GM12878 (cell line): ENCODE measurements around the gene ABCC1. TPM values are rescaled to one million over a fixed set of nuclear protein-coding genes. Genes with fewer than 3 reads are reported as not detected.

Experiments
- ATAC-seq: fragments of 200-7000 bp; cut with Tn5 transposase; 3 replicates; pipeline ENCODE4 v1.9.1; 2020; ENCODE audit warnings: mild to moderate bottlenecking, moderate library complexity
- BruUV-seq: library from RNA; stranded (reverse); fragments of 400-500 nt; replicated peaks from 2 replicates; lab custom pipeline; 2021; lab: Mats Ljungman, UMichigan
- CTCF ChIA-PET: fragments of 300-600 bp; sonication (Branson Sonifier 250); formaldehyde crosslinking; extraction: SDS; loops from one replicate; lab custom pipeline; 2021; ENCODE audit warnings: inconsistent platforms; lab: Yijun Ruan, JAX
- POLR2A ChIA-PET: fragments of 350-600 bp; formaldehyde crosslinking; extraction: SDS; loops from one replicate; lab custom pipeline; 2021; ENCODE audit warnings: inconsistent platforms; lab: Charles Lee
- RAD21 ChIA-PET: fragments of 300-600 bp; sonication (Branson Sonifier 250); formaldehyde crosslinking; loops from one replicate; lab custom pipeline; 2023; ENCODE audit warnings: antibody characterized with exemption; ENCODE audit not compliant: unreplicated experiment; lab: Charles Lee
- SMC1A ChIA-PET: fragments of 300-600 bp; sonication (Branson Sonifier 250); formaldehyde crosslinking; loops from one replicate; lab custom pipeline; 2023; ENCODE audit not compliant: unreplicated experiment, uncharacterized antibody; lab: Charles Lee
- DNase-seq: peaks from one replicate; pipeline ENCODE4 v3.0.0-alpha.2; 2011; ENCODE audit warnings: low read depth, low spot score
- FAIRE-seq: peaks from 3 replicates; lab custom pipeline; 2011; peaks lifted over from hg19 to GRCh38; lab: Jason Lieb, UNC
- H2AFZ ChIP-seq: 2 replicates; pipeline ENCODE4 v1.6.0; 2011; ENCODE audit warnings: low read depth, low read length, control low read depth; ENCODE audit not compliant: control insufficient read depth
- H3K27ac ChIP-seq: 2 replicates; pipeline ENCODE4 v1.5.1; 2011; ENCODE audit warnings: control low read depth; ENCODE audit not compliant: control insufficient read depth, insufficient read depth
- H3K27me3 ChIP-seq, 2 experiments: replicated peaks in 1 of 2; 2 replicates each; pipeline versions ENCODE4 v1.6.0 to v1.6.1; 2011; ENCODE audit warnings: low read length in 1 of 2; ENCODE audit not compliant: control insufficient read depth in 2 of 2, insufficient read depth in 2 of 2
- H3K36me3 ChIP-seq, 2 experiments: 2 replicates each; pipeline ENCODE4 v1.5.1; 2011; ENCODE audit warnings: low read length in 1 of 2; ENCODE audit not compliant: control insufficient read depth in 2 of 2, insufficient read depth in 2 of 2
- H3K4me1 ChIP-seq: 2 replicates; pipeline ENCODE4 v1.6.1; 2011; ENCODE audit warnings: mild to moderate bottlenecking, low read length, moderate library complexity, mixed read lengths; ENCODE audit not compliant: control insufficient read depth, insufficient read depth
- H3K4me2 ChIP-seq: 2 replicates; pipeline ENCODE4 v1.6.0; 2011; ENCODE audit warnings: control low read depth; ENCODE audit not compliant: control insufficient read depth, insufficient read depth
- H3K4me3 ChIP-seq: fragments of 200-600 bp; sonication (generic); 2 replicates; pipeline ENCODE4 v1.5.1; 2016
- H3K79me2 ChIP-seq: 2 replicates; pipeline ENCODE4 v1.6.0; 2011; ENCODE audit warnings: low read length; ENCODE audit not compliant: control insufficient read depth, insufficient read depth
- H3K9ac ChIP-seq: 2 replicates; pipeline ENCODE4 v1.8.0; 2011; ENCODE audit warnings: low read length, control low read depth, mixed read lengths; ENCODE audit not compliant: control insufficient read depth, insufficient read depth
- H3K9me3 ChIP-seq: replicated peaks from 3 replicates; pipeline ENCODE4 v1.5.1; 2011; ENCODE audit warnings: mild to moderate bottlenecking, low read length; ENCODE audit not compliant: control insufficient read depth, insufficient read depth
- H4K20me1 ChIP-seq: 2 replicates; pipeline ENCODE4 v1.6.0; 2011; ENCODE audit not compliant: control insufficient read depth, insufficient read depth
- BCL3 ChIP-seq: IDR thresholded peaks from 2 replicates; pipeline ENCODE4 v1.6.1; 2011; ENCODE audit warnings: borderline replicate concordance, low read depth, mild to moderate bottlenecking, moderate library complexity, low read length; ENCODE audit not compliant: insufficient read depth, poor library complexity, severe bottlenecking
- BMI1 ChIP-seq: fragments of 450-650 bp; IDR thresholded peaks from 2 replicates; pipeline ENCODE4 v1.6.1; 2016; ENCODE audit warnings: mild to moderate bottlenecking, moderate library complexity, borderline replicate concordance
- CREB1 ChIP-seq: IDR thresholded peaks from 2 replicates; pipeline ENCODE4 v1.6.1; 2012; ENCODE audit warnings: low read depth, mild to moderate bottlenecking, inconsistent platforms
- E2F4 ChIP-seq: IDR thresholded peaks from 2 replicates; pipeline ENCODE4 v1.6.1; 2012; ENCODE audit warnings: low read depth, low read length, improper control_type of control experiment
- EED ChIP-seq: sonication (generic); IDR thresholded peaks from 2 replicates; pipeline ENCODE4 v1.6.1; 2016; ENCODE audit warnings: antibody characterized with exemption, low read depth
- JUND ChIP-seq: IDR thresholded peaks from 2 replicates; pipeline ENCODE4 v1.6.1; 2012; ENCODE audit warnings: low read depth, mild to moderate bottlenecking, low read length, improper control_type of control experiment, moderate library complexity
- MYC ChIP-seq: IDR thresholded peaks from 2 replicates; pipeline ENCODE4 v1.6.1; 2011; ENCODE audit warnings: mild to moderate bottlenecking, low read length, moderate library complexity, inconsistent platforms; ENCODE audit not compliant: insufficient read depth, insufficient replicate concordance, insufficient read length, severe bottlenecking
- SUZ12 ChIP-seq: fragments of 200-600 bp; sonication (generic); IDR thresholded peaks from one replicate; pipeline ENCODE4 v1.6.1; 2018; ENCODE audit warnings: antibody characterized with exemption, mild to moderate bottlenecking; ENCODE audit not compliant: unreplicated experiment
- WGBS: methylation state at CpG from one replicate; pipeline ENCODE4 v1.1.6; 2016; ENCODE audit warnings: low lambda C conversion rate; ENCODE audit not compliant: insufficient replicate concordance, insufficient coverage; ENCODE audit errors: missing lambda C conversion rate; 5-methylcytosine and 5-hydroxymethylcytosine counted together
- in situ Hi-C: fragments of 300-500 bp; cut with MboI; formaldehyde crosslinking; loops from 9 replicates; pipeline ENCODE4 v1.14.3; 2018; ENCODE audit warnings: mixed read lengths
- intact Hi-C: fragments of 100-400 bp; cut with micrococcal nuclease; formaldehyde crosslinking; loops from one replicate; pipeline ENCODE4 v1.14.2; 2022; ENCODE audit not compliant: unreplicated experiment
- polyA plus RNA-seq, 11 experiments: library from polyadenylated mRNA; depleted of rRNA in 4 of 11; unstranded in 6 of 11; stranded (reverse) in 5 of 11; fragments of >200 nt; fragmentation: Nextera tagmentation in 4 of 11; fragmentation: Illumina TruSeq in 1 of 11; extraction: Ambion mirVana in 4 of 11; extraction: Trizol in 1 of 11; gene quantifications; 1 replicate in 1 of 11; 2 replicates in 10 of 11; pipeline versions ENCODE4 v1.2.1 to v1.2.3, GENCODE V29; 2011 to 2016; ENCODE audit warnings: inconsistent platforms in 2 of 11, missing spikeins in 2 of 11, low read depth in 1 of 11
- total RNA-seq, 4 experiments: library from RNA; depleted of rRNA in 3 of 4; stranded (reverse); fragments of >200 nt in 3 of 4; fragmentation: Illumina TruSeq in 1 of 4; extraction: Trizol in 1 of 4; gene quantifications; 2 replicates each; pipeline versions ENCODE4 v1.2.1 to v1.2.3, GENCODE V29; 2013 to 2021

ABCC1 gene
- total and polyA plus RNA-seq, 10 of the 15 experiments (the other 5 are each of a cell fraction or from before 2014, with no cell fraction given), result 3.2 to 44.6 (median 14.5) TPM

- no peak for TF ChIP-seq BCL3
- TF ChIP-seq BMI1, result no peak
- no peak for TF ChIP-seq JUND
- no peak for TF ChIP-seq E2F4
- no peak for TF ChIP-seq EED
- TF ChIP-seq MYC, result no peak
- no peak for TF ChIP-seq CREB1
- no peak for TF ChIP-seq SUZ12
- WGBS, result over 99% methylated on average over 5 of the region's 5 CpGs
- POLR2A ChIA-PET, result no interaction called here
- H3K4me1 ChIP-seq, result peaks cover 24% of the 10 kb centered on the region
- DNase-seq (no peak), ATAC-seq (no peak), FAIRE-seq (no peak)
- no peaks in the 10 kb centered on the region for H4K20me1 ChIP-seq
- SMC1A ChIA-PET, result interaction anchor here (0.7 to 2.8 kb wide), 3 partner anchors 34 to 141 kb away, joined by 3 to 7 read pairs (median 3); partner anchors contain the start of gene CEP20
- in situ Hi-C loops, result no loop called here
- no peaks in the 10 kb centered on the region for H3K27me3 ChIP-seq
- H3K79me2 ChIP-seq, result no peaks in the 10 kb centered on the region; the same call in 1 of the 2 replicates
- H3K9me3 ChIP-seq, result no peaks in the 10 kb centered on the region
- BruUV-seq, result no TSS peak
- no peak overlapping the region for H3K4me2 ChIP-seq
- intact Hi-C loops, result loop anchor here (5.0 to 10.0 kb wide), 3 partner anchors 77 to 262 kb away; partner anchors contain the start of gene CEP20
- RAD21 ChIA-PET, result no interaction called here
- H3K36me3 ChIP-seq, result peaks cover 10 to 20% of the 10 kb centered on the region in 2 experiments
- H3K27ac ChIP-seq, result no peak overlapping the region
- no peak overlapping the region for H3K4me3 ChIP-seq
- H3K9ac ChIP-seq, result no peak overlapping the region
- CTCF ChIA-PET, result no interaction called here
- H2AFZ ChIP-seq, result no peak overlapping the region
These were observed 80.1 kb downstream of the ABCC1 start for GRCh38 chr16:16029431-16030011.
